ENCODE measurements around the gene STON2. TPM values are rescaled to one million over a fixed set of nuclear protein-coding genes. Genes with fewer than 3 reads are reported as not detected.

STON2 gene
- total and polyA plus RNA-seq, 2 of the 8 experiments (the other 6 are each of a cell fraction or from before 2014, with no cell fraction given) = 8.9 to 50.0 TPM

- TF ChIP-seq, protein P1, sequence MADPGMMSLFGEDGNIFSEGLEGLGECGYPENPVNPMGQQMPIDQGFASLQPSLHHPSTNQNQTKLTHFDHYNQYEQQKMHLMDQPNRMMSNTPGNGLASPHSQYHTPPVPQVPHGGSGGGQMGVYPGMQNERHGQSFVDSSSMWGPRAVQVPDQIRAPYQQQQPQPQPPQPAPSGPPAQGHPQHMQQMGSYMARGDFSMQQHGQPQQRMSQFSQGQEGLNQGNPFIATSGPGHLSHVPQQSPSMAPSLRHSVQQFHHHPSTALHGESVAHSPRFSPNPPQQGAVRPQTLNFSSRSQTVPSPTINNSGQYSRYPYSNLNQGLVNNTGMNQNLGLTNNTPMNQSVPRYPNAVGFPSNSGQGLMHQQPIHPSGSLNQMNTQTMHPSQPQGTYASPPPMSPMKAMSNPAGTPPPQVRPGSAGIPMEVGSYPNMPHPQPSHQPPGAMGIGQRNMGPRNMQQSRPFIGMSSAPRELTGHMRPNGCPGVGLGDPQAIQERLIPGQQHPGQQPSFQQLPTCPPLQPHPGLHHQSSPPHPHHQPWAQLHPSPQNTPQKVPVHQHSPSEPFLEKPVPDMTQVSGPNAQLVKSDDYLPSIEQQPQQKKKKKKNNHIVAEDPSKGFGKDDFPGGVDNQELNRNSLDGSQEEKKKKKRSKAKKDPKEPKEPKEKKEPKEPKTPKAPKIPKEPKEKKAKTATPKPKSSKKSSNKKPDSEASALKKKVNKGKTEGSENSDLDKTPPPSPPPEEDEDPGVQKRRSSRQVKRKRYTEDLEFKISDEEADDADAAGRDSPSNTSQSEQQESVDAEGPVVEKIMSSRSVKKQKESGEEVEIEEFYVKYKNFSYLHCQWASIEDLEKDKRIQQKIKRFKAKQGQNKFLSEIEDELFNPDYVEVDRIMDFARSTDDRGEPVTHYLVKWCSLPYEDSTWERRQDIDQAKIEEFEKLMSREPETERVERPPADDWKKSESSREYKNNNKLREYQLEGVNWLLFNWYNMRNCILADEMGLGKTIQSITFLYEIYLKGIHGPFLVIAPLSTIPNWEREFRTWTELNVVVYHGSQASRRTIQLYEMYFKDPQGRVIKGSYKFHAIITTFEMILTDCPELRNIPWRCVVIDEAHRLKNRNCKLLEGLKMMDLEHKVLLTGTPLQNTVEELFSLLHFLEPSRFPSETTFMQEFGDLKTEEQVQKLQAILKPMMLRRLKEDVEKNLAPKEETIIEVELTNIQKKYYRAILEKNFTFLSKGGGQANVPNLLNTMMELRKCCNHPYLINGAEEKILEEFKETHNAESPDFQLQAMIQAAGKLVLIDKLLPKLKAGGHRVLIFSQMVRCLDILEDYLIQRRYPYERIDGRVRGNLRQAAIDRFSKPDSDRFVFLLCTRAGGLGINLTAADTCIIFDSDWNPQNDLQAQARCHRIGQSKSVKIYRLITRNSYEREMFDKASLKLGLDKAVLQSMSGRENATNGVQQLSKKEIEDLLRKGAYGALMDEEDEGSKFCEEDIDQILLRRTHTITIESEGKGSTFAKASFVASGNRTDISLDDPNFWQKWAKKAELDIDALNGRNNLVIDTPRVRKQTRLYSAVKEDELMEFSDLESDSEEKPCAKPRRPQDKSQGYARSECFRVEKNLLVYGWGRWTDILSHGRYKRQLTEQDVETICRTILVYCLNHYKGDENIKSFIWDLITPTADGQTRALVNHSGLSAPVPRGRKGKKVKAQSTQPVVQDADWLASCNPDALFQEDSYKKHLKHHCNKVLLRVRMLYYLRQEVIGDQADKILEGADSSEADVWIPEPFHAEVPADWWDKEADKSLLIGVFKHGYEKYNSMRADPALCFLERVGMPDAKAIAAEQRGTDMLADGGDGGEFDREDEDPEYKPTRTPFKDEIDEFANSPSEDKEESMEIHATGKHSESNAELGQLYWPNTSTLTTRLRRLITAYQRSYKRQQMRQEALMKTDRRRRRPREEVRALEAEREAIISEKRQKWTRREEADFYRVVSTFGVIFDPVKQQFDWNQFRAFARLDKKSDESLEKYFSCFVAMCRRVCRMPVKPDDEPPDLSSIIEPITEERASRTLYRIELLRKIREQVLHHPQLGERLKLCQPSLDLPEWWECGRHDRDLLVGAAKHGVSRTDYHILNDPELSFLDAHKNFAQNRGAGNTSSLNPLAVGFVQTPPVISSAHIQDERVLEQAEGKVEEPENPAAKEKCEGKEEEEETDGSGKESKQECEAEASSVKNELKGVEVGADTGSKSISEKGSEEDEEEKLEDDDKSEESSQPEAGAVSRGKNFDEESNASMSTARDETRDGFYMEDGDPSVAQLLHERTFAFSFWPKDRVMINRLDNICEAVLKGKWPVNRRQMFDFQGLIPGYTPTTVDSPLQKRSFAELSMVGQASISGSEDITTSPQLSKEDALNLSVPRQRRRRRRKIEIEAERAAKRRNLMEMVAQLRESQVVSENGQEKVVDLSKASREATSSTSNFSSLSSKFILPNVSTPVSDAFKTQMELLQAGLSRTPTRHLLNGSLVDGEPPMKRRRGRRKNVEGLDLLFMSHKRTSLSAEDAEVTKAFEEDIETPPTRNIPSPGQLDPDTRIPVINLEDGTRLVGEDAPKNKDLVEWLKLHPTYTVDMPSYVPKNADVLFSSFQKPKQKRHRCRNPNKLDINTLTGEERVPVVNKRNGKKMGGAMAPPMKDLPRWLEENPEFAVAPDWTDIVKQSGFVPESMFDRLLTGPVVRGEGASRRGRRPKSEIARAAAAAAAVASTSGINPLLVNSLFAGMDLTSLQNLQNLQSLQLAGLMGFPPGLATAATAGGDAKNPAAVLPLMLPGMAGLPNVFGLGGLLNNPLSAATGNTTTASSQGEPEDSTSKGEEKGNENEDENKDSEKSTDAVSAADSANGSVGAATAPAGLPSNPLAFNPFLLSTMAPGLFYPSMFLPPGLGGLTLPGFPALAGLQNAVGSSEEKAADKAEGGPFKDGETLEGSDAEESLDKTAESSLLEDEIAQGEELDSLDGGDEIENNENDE (IDR thresholded peaks at IDR 0.05; ENCODE audit: insufficient replicate concordance, low read length) = no peak
- TF ChIP-seq SUZ12 (IDR thresholded peaks at IDR 0.05; ENCODE audit: low read length) (no peak), RXRA (IDR thresholded peaks at IDR 0.05; ENCODE audit: insufficient read depth, low read depth, low read length) (no peak), MAX (IDR thresholded peaks at IDR 0.05) (no peak), POLR2AphosphoS5 (IDR thresholded peaks at IDR 0.05; ENCODE audit: low read depth, low read length) (no peak), ATF2 (IDR thresholded peaks at IDR 0.05; ENCODE audit: low read length) (no peak)
Observed at GRCh38 chr14:81311141-81311540, 89.0 kb downstream of the STON2 start (continued).

All from H1 (cell line).